K562 (cell line): ENCODE results near the gene HCN4. TPM values are rescaled to one million over a fixed set of nuclear protein-coding genes. Genes with fewer than 3 reads are reported as not detected.

Experiments used
- ATAC-seq: fragments of 200-7000 bp; cut with Tn5 transposase; 3 replicates; pipeline ENCODE4 v1.9.1; 2020; ENCODE audit warnings: moderate library complexity
- BruUV-seq: library from RNA; stranded (reverse); fragments of 400-500 nt; replicated peaks from 2 replicates; lab custom pipeline; 2021; lab: Mats Ljungman, UMichigan
- CTCF ChIA-PET: fragments of 300-600 bp; formaldehyde crosslinking; extraction: SDS; loops from one replicate; lab custom pipeline; 2021; ENCODE audit warnings: low intra/inter-chr PET ratio; lab: Yijun Ruan, JAX
- POLR2A ChIA-PET: fragments of 300-600, 350-650 bp; sonication (Branson Sonifier 250); formaldehyde crosslinking; extraction: SDS; loops from one replicate; lab custom pipeline; 2021; ENCODE audit warnings: antibody characterized with exemption, inconsistent platforms; lab: Yijun Ruan, JAX
- DNase-seq, 4 experiments: peaks; one replicate each; pipeline versions ENCODE4 v3.0.0 to v3.0.0-alpha.2; 2011 to 2018; ENCODE audit warnings: low spot score in 3 of 4, mixed read lengths in 3 of 4; ENCODE audit errors: extremely low read depth in 1 of 4
- FAIRE-seq: peaks from 2 replicates; lab custom pipeline; 2011; peaks lifted over from hg19 to GRCh38; lab: Jason Lieb, UNC
- H2AFZ ChIP-seq: 2 replicates; pipeline ENCODE4 v1.6.0; 2011; ENCODE audit warnings: low read depth, low read length, control low read depth, inconsistent platforms
- H3K27ac ChIP-seq: fragments of 200-600 bp; 3 replicates; pipeline ENCODE4 v1.8.0; 2011; ENCODE audit warnings: low read depth, mild to moderate bottlenecking, control low read depth, inconsistent platforms, low read length, moderate library complexity, mixed read lengths; ENCODE audit errors: extremely low read depth
- H3K27me3 ChIP-seq, 2 experiments: fragments of 300-600 bp in 1 of 2; 2 replicates in 1 of 2; 3 replicates in 1 of 2; pipeline versions ENCODE4 v1.6.0 to v1.8.0; 2011; ENCODE audit warnings: inconsistent platforms in 2 of 2, low read length in 2 of 2, mild to moderate bottlenecking in 1 of 2, mixed read lengths in 1 of 2, moderate library complexity in 1 of 2; ENCODE audit not compliant: control insufficient read depth in 2 of 2, insufficient read depth in 2 of 2
- H3K36me3 ChIP-seq: fragments of 300-600 bp; 3 replicates; pipeline ENCODE4 v1.8.0; 2011; ENCODE audit warnings: mild to moderate bottlenecking, low read length, inconsistent platforms; ENCODE audit not compliant: control insufficient read depth, insufficient read depth
- H3K4me1 ChIP-seq, 2 experiments: fragments of 200-600 bp in 1 of 2; replicated peaks in 1 of 2; 2 replicates in 1 of 2; 3 replicates in 1 of 2; pipeline versions ENCODE4 v1.5.1 to v1.8.0; 2011; ENCODE audit warnings: inconsistent platforms in 2 of 2, low read length in 2 of 2, mild to moderate bottlenecking in 1 of 2, mixed read lengths in 1 of 2, moderate library complexity in 1 of 2; ENCODE audit not compliant: control insufficient read depth in 2 of 2, insufficient read depth in 2 of 2
- H3K4me2 ChIP-seq: 2 replicates; pipeline ENCODE4 v1.6.1; 2011; ENCODE audit warnings: low read length, control low read depth, inconsistent platforms, mixed read lengths; ENCODE audit not compliant: insufficient read depth
- H3K4me3 ChIP-seq: fragments of 200-600 bp; sonication (generic), shearing (Covaris generic); 2 replicates; pipeline ENCODE4 v1.5.1; 2016; ENCODE audit warnings: control low read depth, inconsistent platforms
- H3K79me2 ChIP-seq: fragments of 200-600 bp; 3 replicates; pipeline ENCODE4 v1.8.0; 2011; ENCODE audit warnings: low read length, inconsistent platforms; ENCODE audit not compliant: control insufficient read depth, insufficient read depth
- H3K9ac ChIP-seq, 2 experiments: 2 replicates each; pipeline versions ENCODE4 v1.6.0 to v1.6.1; 2011; ENCODE audit warnings: low read depth in 2 of 2, low read length in 2 of 2, control low read depth in 1 of 2, inconsistent platforms in 1 of 2, mild to moderate bottlenecking in 1 of 2, mixed read lengths in 1 of 2; ENCODE audit not compliant: insufficient read depth in 1 of 2
- H3K9me1 ChIP-seq: one replicate; pipeline ENCODE4 v1.6.0; 2011; ENCODE audit warnings: inconsistent platforms, mild to moderate bottlenecking, low read length, moderate library complexity; ENCODE audit not compliant: control insufficient read depth, insufficient read depth
- H3K9me3 ChIP-seq: replicated peaks from 2 replicates; pipeline ENCODE4 v1.5.1; 2011; ENCODE audit warnings: low read depth, low read length, inconsistent platforms; ENCODE audit not compliant: control insufficient read depth, insufficient read depth
- H4K20me1 ChIP-seq: replicated peaks from 2 replicates; pipeline ENCODE4 v1.6.1; 2011; ENCODE audit warnings: low read length, inconsistent platforms, mixed read lengths; ENCODE audit not compliant: control insufficient read depth, insufficient read depth
- FOSL1 ChIP-seq: fragments of 200-800 bp; sonication (Bioruptor generic); conservative IDR thresholded peaks from 2 replicates; pipeline ENCODE4 v1.6.1; 2016; ENCODE audit warnings: missing genetic modification characterization, missing compliant biosample characterization
- GABPB2 ChIP-seq: fragments of 250-450 bp; sonication (Bioruptor Pico); conservative IDR thresholded peaks from 2 replicates; pipeline ENCODE4 v1.5.1; 2021; ENCODE audit warnings: mild to moderate bottlenecking
- MECOM ChIP-seq: fragments of 250-450 bp; sonication (Bioruptor Pico); IDR thresholded peaks from 2 replicates; pipeline ENCODE4 v1.8.0; 2022; ENCODE audit warnings: inconsistent platforms
- NR3C1 ChIP-seq: sonication (generic); formaldehyde crosslinking; IDR thresholded peaks from 2 replicates; pipeline ENCODE4 v1.8.1; 2022; ENCODE audit warnings: missing genetic modification reagents
- POLR3A ChIP-seq: IDR thresholded peaks from 2 replicates; pipeline ENCODE4 v1.6.1; 2011; ENCODE audit warnings: borderline replicate concordance, mild to moderate bottlenecking, moderate library complexity; ENCODE audit not compliant: insufficient read length, insufficient read depth; ENCODE audit errors: extremely low read depth
- ZNF444 ChIP-seq: fragments of 250-450 bp; sonication (Bioruptor Pico); IDR thresholded peaks from 2 replicates; pipeline ENCODE4 v1.4.0; 2020; ENCODE audit warnings: mild to moderate bottlenecking, moderate library complexity
- WGBS: fragments of 100-300 bp; shearing (Covaris generic); methylation state at CpG from one replicate; pipeline ENCODE4 v1.1.6; 2016; ENCODE audit warnings: low coverage, mixed read lengths; ENCODE audit not compliant: insufficient coverage; ENCODE audit errors: missing lambda C conversion rate; 5-methylcytosine and 5-hydroxymethylcytosine counted together
- in situ Hi-C: fragments of 300-500 bp; cut with MboI; formaldehyde crosslinking; loops from 4 replicates; pipeline ENCODE4 v1.15.0; 2018; ENCODE audit warnings: inconsistent platforms, mixed read lengths
- intact Hi-C: fragments of 100-400 bp; cut with micrococcal nuclease; formaldehyde crosslinking; loops from 2 replicates; pipeline ENCODE4 v1.14.2; 2022
- polyA plus RNA-seq, 8 experiments: library from polyadenylated mRNA; depleted of rRNA in 4 of 8; stranded (reverse) in 5 of 8; unstranded in 3 of 8; fragments of >200 nt; fragmentation: Nextera tagmentation in 2 of 8; fragmentation: Illumina TruSeq in 1 of 8; extraction: Ambion mirVana in 2 of 8; extraction: Trizol in 1 of 8; gene quantifications; 2 replicates each; pipeline versions ENCODE4 v1.2.1 to v1.2.3, GENCODE V29; 2011 to 2014; ENCODE audit warnings: inconsistent platforms in 1 of 8, missing spikeins in 1 of 8
- total RNA-seq, 7 experiments: library from RNA; depleted of rRNA in 6 of 7; stranded (reverse); fragments of >200 nt in 6 of 7; fragmentation: Illumina TruSeq in 2 of 7; extraction: Trizol in 2 of 7; gene quantifications; 2 replicates each; pipeline versions ENCODE4 v1.2.1 to v1.2.3, GENCODE V29; 2011 to 2021; ENCODE audit warnings: low replicate concordance in 1 of 7
- TF ChIP-seq, protein P1 (sequence below): fragments of 450-650 bp; IDR thresholded peaks from 2 replicates; pipeline ENCODE4 v1.6.1; 2017; ENCODE audit warnings: antibody characterized with exemption
- TF ChIP-seq, protein P2 (sequence below), 2 experiments: fragments of 450-650 bp; conservative IDR thresholded peaks; 2 replicates each; pipeline ENCODE4 v1.6.1; 2017; ENCODE audit warnings: mild to moderate bottlenecking in 2 of 2, moderate library complexity in 2 of 2
- TF ChIP-seq, protein P3 (sequence below): IDR thresholded peaks from 2 replicates; pipeline ENCODE4 v1.6.1; 2011; ENCODE audit not compliant: insufficient read length; ENCODE audit errors: extremely low read depth

The HCN4 gene
- total and polyA plus RNA-seq, 9 of the 15 experiments (the other 6 are each of a cell fraction or from before 2014, with no cell fraction given) = not detected

DNA sequence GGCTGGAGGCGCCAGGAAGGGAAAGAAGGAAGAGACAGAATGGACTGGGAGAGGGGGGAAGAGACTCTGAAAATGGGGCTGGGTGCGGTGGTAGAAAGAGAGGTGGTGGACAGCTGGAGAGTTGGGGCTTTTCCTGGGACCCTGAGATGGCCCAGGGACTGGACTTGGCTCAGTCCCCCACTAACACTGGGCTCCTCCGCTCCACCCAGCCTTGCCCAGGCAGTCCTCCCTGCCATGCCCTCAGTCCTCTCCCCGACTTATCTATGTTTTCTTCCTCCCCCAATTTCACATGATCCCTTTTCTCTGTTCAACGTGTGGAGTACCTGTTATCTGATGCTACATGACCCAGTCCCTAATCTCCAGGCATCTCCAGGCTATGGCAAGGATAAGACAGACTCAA, 6.3 kb upstream of the HCN4 start:
- DNase-seq = no peak
- intact Hi-C loops = no loop called here
- no peak overlapping the region for H2AFZ ChIP-seq
- TF ChIP-seq ZNF444 (no peak), POLR3A (no peak), FOSL1 (tag) (no peak), GABPB2 (CRISPR knock-in tag) (no peak), MECOM (CRISPR knock-in tag) (no peak), NR3C1 (CRISPR knock-in tag) (no peak)
- TF ChIP-seq, protein P1, sequence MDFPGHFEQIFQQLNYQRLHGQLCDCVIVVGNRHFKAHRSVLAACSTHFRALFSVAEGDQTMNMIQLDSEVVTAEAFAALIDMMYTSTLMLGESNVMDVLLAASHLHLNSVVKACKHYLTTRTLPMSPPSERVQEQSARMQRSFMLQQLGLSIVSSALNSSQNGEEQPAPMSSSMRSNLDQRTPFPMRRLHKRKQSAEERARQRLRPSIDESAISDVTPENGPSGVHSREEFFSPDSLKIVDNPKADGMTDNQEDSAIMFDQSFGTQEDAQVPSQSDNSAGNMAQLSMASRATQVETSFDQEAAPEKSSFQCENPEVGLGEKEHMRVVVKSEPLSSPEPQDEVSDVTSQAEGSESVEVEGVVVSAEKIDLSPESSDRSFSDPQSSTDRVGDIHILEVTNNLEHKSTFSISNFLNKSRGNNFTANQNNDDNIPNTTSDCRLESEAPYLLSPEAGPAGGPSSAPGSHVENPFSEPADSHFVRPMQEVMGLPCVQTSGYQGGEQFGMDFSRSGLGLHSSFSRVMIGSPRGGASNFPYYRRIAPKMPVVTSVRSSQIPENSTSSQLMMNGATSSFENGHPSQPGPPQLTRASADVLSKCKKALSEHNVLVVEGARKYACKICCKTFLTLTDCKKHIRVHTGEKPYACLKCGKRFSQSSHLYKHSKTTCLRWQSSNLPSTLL = no peak
- TF ChIP-seq, protein P2, sequence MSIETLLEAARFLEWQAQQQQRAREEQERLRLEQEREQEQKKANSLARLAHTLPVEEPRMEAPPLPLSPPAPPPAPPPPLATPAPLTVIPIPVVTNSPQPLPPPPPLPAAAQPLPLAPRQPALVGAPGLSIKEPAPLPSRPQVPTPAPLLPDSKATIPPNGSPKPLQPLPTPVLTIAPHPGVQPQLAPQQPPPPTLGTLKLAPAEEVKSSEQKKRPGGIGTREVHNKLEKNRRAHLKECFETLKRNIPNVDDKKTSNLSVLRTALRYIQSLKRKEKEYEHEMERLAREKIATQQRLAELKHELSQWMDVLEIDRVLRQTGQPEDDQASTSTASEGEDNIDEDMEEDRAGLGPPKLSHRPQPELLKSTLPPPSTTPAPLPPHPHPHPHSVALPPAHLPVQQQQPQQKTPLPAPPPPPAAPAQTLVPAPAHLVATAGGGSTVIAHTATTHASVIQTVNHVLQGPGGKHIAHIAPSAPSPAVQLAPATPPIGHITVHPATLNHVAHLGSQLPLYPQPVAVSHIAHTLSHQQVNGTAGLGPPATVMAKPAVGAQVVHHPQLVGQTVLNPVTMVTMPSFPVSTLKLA (conservative IDR thresholded peaks at IDR 0.05) = no peak
- TF ChIP-seq, protein P3, sequence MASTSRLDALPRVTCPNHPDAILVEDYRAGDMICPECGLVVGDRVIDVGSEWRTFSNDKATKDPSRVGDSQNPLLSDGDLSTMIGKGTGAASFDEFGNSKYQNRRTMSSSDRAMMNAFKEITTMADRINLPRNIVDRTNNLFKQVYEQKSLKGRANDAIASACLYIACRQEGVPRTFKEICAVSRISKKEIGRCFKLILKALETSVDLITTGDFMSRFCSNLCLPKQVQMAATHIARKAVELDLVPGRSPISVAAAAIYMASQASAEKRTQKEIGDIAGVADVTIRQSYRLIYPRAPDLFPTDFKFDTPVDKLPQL = no peak
- TF ChIP-seq, all 486 proteins: peak for 0
- peaks cover 2 to 10% of the 10 kb centered on the region in 2 experiments; a peak in 2 of 5 replicates for H3K27me3 ChIP-seq
- no TSS peak for BruUV-seq
- no peaks in the 10 kb centered on the region for H3K79me2 ChIP-seq
- H3K27ac ChIP-seq = no peak overlapping the region
- ChIA-PET POLR2A (no interaction called here), CTCF (no interaction called here)
- no peaks in the 10 kb centered on the region for H3K36me3 ChIP-seq
- H4K20me1 ChIP-seq = no peaks in the 10 kb centered on the region
- no peak overlapping the region for H3K4me2 ChIP-seq
- no peak overlapping the region for H3K4me3 ChIP-seq
- in situ Hi-C loops = no loop called here
- no peaks in the 10 kb centered on the region for H3K9me1 ChIP-seq
- peaks cover 0 to 3% of the 10 kb centered on the region in 2 experiments; a peak in 2 of 5 replicates for H3K4me1 ChIP-seq
- FAIRE-seq = no peak
- ATAC-seq = no peak
- WGBS = 2% methylated on average over 5 of the region's 5 CpGs
- H3K9me3 ChIP-seq = no peaks in the 10 kb centered on the region
- no peak overlapping the region for H3K9ac ChIP-seq
